Measurements from ENCODE around the gene TTC3. TPM values are rescaled to one million over a fixed set of nuclear protein-coding genes. Genes with fewer than 3 reads are reported as not detected.
"Not testable (repeated sequence)": the region's sequence is repeated elsewhere in the genome, so short reads cannot be mapped to it uniquely, and the experiment has no call there.

Gene TTC3
- total and polyA plus RNA-seq, 4 experiments from 2014 or later = 36.4 to 171 (median 136) TPM

DNA sequence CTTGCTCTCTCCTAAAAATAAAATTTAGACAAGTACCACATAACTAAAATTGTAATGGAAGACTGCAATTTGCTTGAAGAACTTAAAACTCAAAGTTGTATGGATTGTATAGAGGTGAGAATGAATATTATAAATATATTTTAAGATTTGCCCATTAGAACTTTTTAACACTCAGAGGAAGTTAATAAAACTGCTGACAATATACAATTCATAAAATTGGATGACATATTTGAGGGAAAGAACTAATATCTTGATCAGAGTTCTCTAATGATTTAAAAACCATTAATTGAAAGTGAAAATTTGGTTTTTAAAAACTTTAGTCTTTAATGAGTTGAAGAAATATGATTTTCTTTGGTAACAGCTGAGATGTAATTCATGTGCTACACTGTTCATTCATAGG lies 20.9 kb downstream of the TTC3 start:
- intact Hi-C loops (cut with micrococcal nuclease) = no loop called here
- no peak overlapping the region for H3K4me3 ChIP-seq (ENCODE audit: low read length in 2 of 2)
- H3K4me3 Mint-ChIP-seq = no peak overlapping the region
- no peaks in the 10 kb centered on the region for H3K9me3 Mint-ChIP-seq
- no peak overlapping the region for H3K27ac ChIP-seq (ENCODE audit: low read depth, low read length)
- ChIA-PET CTCF (ENCODE audit: partially characterized antibody) (no interaction called here), POLR2A (ENCODE audit: partially characterized antibody) (no interaction called here)
- DNase-seq = no peak
- H3K27me3 ChIP-seq (ENCODE audit: insufficient read depth, low read length) = no peaks in the 10 kb centered on the region
- no peaks in the 10 kb centered on the region for H3K9me3 ChIP-seq (ENCODE audit: control insufficient read depth in 1 of 2, low read length in 2 of 2)
- no peak overlapping the region for H3K27ac Mint-ChIP-seq
- peaks cover 0 to under 1% (median 0%) of the 10 kb centered on the region in 4 donors for H3K4me1 Mint-ChIP-seq
- H3K4me1 ChIP-seq (ENCODE audit: insufficient read depth, low read length) = no peaks in the 10 kb centered on the region
- peaks cover 36% of the 10 kb centered on the region for H3K36me3 ChIP-seq (ENCODE audit: insufficient read depth, low read length)
- H3K27me3 Mint-ChIP-seq = no peaks in the 10 kb centered on the region
- peaks cover 42 to 57% of the 10 kb centered on the region in 2 donors for H3K36me3 Mint-ChIP-seq

DNA sequence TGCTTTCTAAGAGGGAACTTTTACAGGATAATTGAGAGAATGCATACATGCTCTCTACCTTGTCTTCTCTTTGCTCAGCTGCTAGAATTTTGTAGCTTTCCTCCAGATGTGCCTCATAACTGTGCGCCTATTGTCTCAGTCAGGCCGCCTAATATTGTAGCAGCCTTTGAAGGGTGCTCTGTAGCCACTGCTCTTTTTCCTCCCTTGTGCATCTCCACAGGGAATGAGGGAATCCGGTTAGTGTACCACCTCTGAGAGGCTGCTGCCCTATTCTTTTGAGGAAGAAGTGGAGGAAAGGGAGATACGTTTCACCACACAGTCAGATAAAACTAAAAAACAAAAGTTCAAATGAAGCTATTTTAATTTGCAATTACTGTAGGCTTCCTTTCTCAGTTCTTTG lies 22.8 kb downstream of the TTC3 start:
- no peak overlapping the region for H3K27ac ChIP-seq (ENCODE audit: low read depth, low read length)
- Mint-ChIP-seq H3K4me1 (no peaks in the 10 kb centered on the region), H3K9me3 (no peaks in the 10 kb centered on the region), H3K27me3 (no peaks in the 10 kb centered on the region), H3K36me3 (peaks cover 47 to 59% of the 10 kb centered on the region in 2 donors), H3K4me3 (no peak overlapping the region), H3K27ac (no peak overlapping the region)
- intact Hi-C loops (cut with micrococcal nuclease) = no loop called here
- POLR2A ChIA-PET (ENCODE audit: partially characterized antibody) = no interaction called here
- no peak for DNase-seq
- H3K27me3 ChIP-seq (ENCODE audit: insufficient read depth, low read length) = no peaks in the 10 kb centered on the region
- no peaks in the 10 kb centered on the region for H3K9me3 ChIP-seq (ENCODE audit: control insufficient read depth in 1 of 2, low read length in 2 of 2)
- H3K4me3 ChIP-seq (ENCODE audit: low read length in 2 of 2) = no peak overlapping the region
- H3K4me1 ChIP-seq (ENCODE audit: insufficient read depth, low read length) = no peaks in the 10 kb centered on the region
- H3K36me3 ChIP-seq (ENCODE audit: insufficient read depth, low read length) = peaks cover 32% of the 10 kb centered on the region
- CTCF ChIA-PET (ENCODE audit: partially characterized antibody) = no interaction called here

DNA sequence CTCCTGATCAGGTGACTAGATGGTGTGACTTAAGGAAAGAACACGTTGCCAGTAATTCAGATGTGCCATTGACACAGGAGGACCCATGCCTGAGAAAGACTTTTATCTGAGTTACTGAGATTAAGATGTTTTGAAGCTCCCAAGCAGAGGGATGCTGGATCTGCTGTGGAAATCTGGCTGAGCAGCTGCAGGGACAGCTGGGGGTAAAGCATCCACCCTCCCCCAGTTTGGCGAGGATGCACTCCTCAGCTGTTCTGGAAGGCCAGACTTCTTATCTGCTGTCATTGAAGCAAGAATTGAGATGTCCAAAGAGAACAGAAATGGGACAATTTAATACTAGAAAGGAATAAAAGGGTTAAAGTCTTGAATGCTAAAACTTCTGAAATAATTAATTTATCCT lies 25.7 kb downstream of the TTC3 start:
- H3K9me3 Mint-ChIP-seq = no peaks in the 10 kb centered on the region
- ChIA-PET CTCF (ENCODE audit: partially characterized antibody) (no interaction called here), POLR2A (ENCODE audit: partially characterized antibody) (interaction anchor here (0.6 kb wide), 1 partner anchor 27 kb away, joined by 3 read pairs; no protein-coding TSS in a partner anchor)
- no peak for DNase-seq
- Histone ChIP-seq H3K27me3 (ENCODE audit: insufficient read depth, low read length) (no peaks in the 10 kb centered on the region), H3K9me3 (ENCODE audit: control insufficient read depth in 1 of 2, low read length in 2 of 2) (no peaks in the 10 kb centered on the region), H3K4me3 (ENCODE audit: low read length in 2 of 2) (no peak overlapping the region), H3K36me3 (ENCODE audit: insufficient read depth, low read length) (peaks cover 28% of the 10 kb centered on the region), H3K27ac (ENCODE audit: low read depth, low read length) (no peak overlapping the region), H3K4me1 (ENCODE audit: insufficient read depth, low read length) (no peaks in the 10 kb centered on the region)
- H3K27me3 Mint-ChIP-seq = no peaks in the 10 kb centered on the region
- no peak overlapping the region for H3K27ac Mint-ChIP-seq
- H3K36me3 Mint-ChIP-seq = peaks cover 46 to 51% of the 10 kb centered on the region in 2 donors
- no peak overlapping the region for H3K4me3 Mint-ChIP-seq
- H3K4me1 Mint-ChIP-seq = peaks cover 0 to 2% (median 0%) of the 10 kb centered on the region in 4 donors
- intact Hi-C loops (cut with micrococcal nuclease) = no loop called here

DNA sequence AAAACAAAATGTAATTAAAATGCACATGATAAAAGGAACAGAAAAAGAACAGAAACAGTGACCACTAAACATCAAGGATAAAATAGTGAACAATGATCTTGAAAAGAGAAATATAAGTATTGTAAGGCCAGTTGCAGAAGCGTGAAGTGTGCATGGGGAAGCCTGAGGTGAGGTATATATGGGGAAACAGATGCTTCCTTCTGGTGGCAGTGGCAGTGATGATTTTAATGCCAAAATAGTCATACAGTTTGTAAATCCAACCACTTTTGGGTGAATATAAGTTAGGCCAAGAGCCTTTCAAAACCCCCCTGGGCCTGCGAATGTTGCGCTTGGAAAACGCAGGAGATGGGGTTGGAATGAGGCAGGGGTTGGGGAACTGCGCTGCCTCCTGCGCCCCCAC lies 27.3 kb downstream of the TTC3 start:
- no peaks in the 10 kb centered on the region for H3K9me3 ChIP-seq (ENCODE audit: control insufficient read depth in 1 of 2, low read length in 2 of 2)
- H3K4me1 Mint-ChIP-seq = peaks cover 0 to 5% (median 0%) of the 10 kb centered on the region in 4 donors
- no peaks in the 10 kb centered on the region for H3K27me3 ChIP-seq (ENCODE audit: insufficient read depth, low read length)
- H3K4me3 Mint-ChIP-seq = no peak overlapping the region
- H3K27me3 Mint-ChIP-seq = no peaks in the 10 kb centered on the region
- no peaks in the 10 kb centered on the region for H3K4me1 ChIP-seq (ENCODE audit: insufficient read depth, low read length)
- no peak overlapping the region for H3K27ac ChIP-seq (ENCODE audit: low read depth, low read length)
- H3K36me3 ChIP-seq (ENCODE audit: insufficient read depth, low read length) = peaks cover 26% of the 10 kb centered on the region
- intact Hi-C loops (cut with micrococcal nuclease) = no loop called here
- H3K27ac Mint-ChIP-seq = peak overlapping the region in 1 of 7 donors; percentile 62
- peaks cover 44 to 46% of the 10 kb centered on the region in 2 donors for H3K36me3 Mint-ChIP-seq
- POLR2A ChIA-PET (ENCODE audit: partially characterized antibody) = no interaction called here
- no peak for DNase-seq
- no peaks in the 10 kb centered on the region for H3K9me3 Mint-ChIP-seq
- CTCF ChIA-PET (ENCODE audit: partially characterized antibody) = no interaction called here
- H3K4me3 ChIP-seq (ENCODE audit: low read length in 2 of 2) = no peak overlapping the region

- Mint-ChIP-seq H3K36me3 (peaks cover 36 to 38% of the 10 kb centered on the region in 2 donors), H3K27me3 (no peaks in the 10 kb centered on the region), H3K4me1 (peaks cover 0 to 7% (median 0%) of the 10 kb centered on the region in 4 donors), H3K4me3 (no peak overlapping the region), H3K27ac (peak overlapping the region in 1 of 7 donors; percentile 27), H3K9me3 (no peaks in the 10 kb centered on the region)
- Histone ChIP-seq H3K27ac (ENCODE audit: low read depth, low read length) (no peak overlapping the region), H3K36me3 (ENCODE audit: insufficient read depth, low read length) (peaks cover 18% of the 10 kb centered on the region), H3K4me3 (ENCODE audit: low read length in 2 of 2) (no peak overlapping the region), H3K27me3 (ENCODE audit: insufficient read depth, low read length) (no peaks in the 10 kb centered on the region), H3K9me3 (ENCODE audit: control insufficient read depth in 1 of 2, low read length in 2 of 2) (no peaks in the 10 kb centered on the region), H3K4me1 (ENCODE audit: insufficient read depth, low read length) (no peaks in the 10 kb centered on the region)
- intact Hi-C loops (cut with micrococcal nuclease) = no loop called here
- DNase-seq = no peak
- ChIA-PET CTCF (ENCODE audit: partially characterized antibody) (no interaction called here), POLR2A (ENCODE audit: partially characterized antibody) (no interaction called here)
These were observed 28.3 kb downstream of the TTC3 start for GRCh38 chr21:37101384-37101783.

GRCh38 chr21:37102746-37103145 lies 29.7 kb downstream of the TTC3 start:
- intact Hi-C loops (cut with micrococcal nuclease); DNase-seq; H3K4me3 ChIP-seq (ENCODE audit: low read length in 2 of 2); H3K9me3 ChIP-seq (ENCODE audit: control insufficient read depth in 1 of 2, low read length in 2 of 2); H3K4me3 Mint-ChIP-seq; H3K27me3 Mint-ChIP-seq; H3K9me3 Mint-ChIP-seq; H3K27ac Mint-ChIP-seq; H3K4me1 ChIP-seq (ENCODE audit: insufficient read depth, low read length); H3K27me3 ChIP-seq (ENCODE audit: insufficient read depth, low read length); POLR2A ChIA-PET (ENCODE audit: partially characterized antibody); CTCF ChIA-PET (ENCODE audit: partially characterized antibody); H3K27ac ChIP-seq (ENCODE audit: low read depth, low read length): not testable (repeated sequence)
- H3K4me1 Mint-ChIP-seq = peaks cover 0 to 10% (median 0%) of the 10 kb centered on the region in 4 donors
- peaks cover 34 to 43% of the 10 kb centered on the region in 2 donors for H3K36me3 Mint-ChIP-seq
- H3K36me3 ChIP-seq (ENCODE audit: insufficient read depth, low read length) = peaks cover 11% of the 10 kb centered on the region

DNA sequence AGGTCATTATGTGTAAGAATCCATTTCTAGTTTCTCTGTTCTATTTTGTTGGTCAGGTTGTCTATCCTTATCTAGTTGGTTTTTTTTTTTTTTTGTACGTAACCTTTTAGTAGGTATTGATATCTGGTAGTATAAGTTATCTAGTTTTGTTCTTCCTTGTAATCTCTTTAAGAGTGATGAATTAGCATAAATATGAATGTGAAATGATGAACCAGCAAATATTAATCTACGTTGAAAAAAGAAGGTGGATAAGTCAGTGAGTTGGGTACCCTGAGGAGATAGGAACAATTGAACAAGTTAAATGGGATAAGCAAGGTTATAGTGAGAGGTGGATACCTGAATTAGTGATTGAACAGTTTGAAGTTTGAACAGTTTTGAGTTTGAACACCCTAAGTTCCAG lies 33.9 kb downstream of the TTC3 start:
- Mint-ChIP-seq H3K4me3 (no peak overlapping the region), H3K4me1 (peaks cover 0 to 10% (median 0%) of the 10 kb centered on the region in 4 donors), H3K27ac (peak overlapping the region in 2 of 7 donors; percentile 8 to 36), H3K27me3 (no peaks in the 10 kb centered on the region), H3K9me3 (peaks cover 0 to 6% (median 0%) of the 10 kb centered on the region in 8 donors), H3K36me3 (peaks cover 15 to 27% of the 10 kb centered on the region in 2 donors)
- no peak for DNase-seq
- ChIA-PET CTCF (ENCODE audit: partially characterized antibody) (no interaction called here), POLR2A (ENCODE audit: partially characterized antibody) (no interaction called here)
- H3K27ac ChIP-seq (ENCODE audit: low read depth, low read length) = no peak overlapping the region
- H3K4me3 ChIP-seq (ENCODE audit: low read length in 2 of 2) = no peak overlapping the region
- H3K36me3 ChIP-seq (ENCODE audit: insufficient read depth, low read length) = no peaks in the 10 kb centered on the region
- H3K27me3 ChIP-seq (ENCODE audit: insufficient read depth, low read length) = no peaks in the 10 kb centered on the region
- no peaks in the 10 kb centered on the region for H3K9me3 ChIP-seq (ENCODE audit: control insufficient read depth in 1 of 2, low read length in 2 of 2)
- intact Hi-C loops (cut with micrococcal nuclease) = no loop called here
- no peaks in the 10 kb centered on the region for H3K4me1 ChIP-seq (ENCODE audit: insufficient read depth, low read length)

- H3K9me3 Mint-ChIP-seq; H3K4me3 Mint-ChIP-seq; H3K4me3 ChIP-seq (ENCODE audit: low read length in 2 of 2); POLR2A ChIA-PET (ENCODE audit: partially characterized antibody); H3K4me1 ChIP-seq (ENCODE audit: insufficient read depth, low read length); intact Hi-C loops (cut with micrococcal nuclease); H3K4me1 Mint-ChIP-seq; H3K27ac ChIP-seq (ENCODE audit: low read depth, low read length); H3K36me3 ChIP-seq (ENCODE audit: insufficient read depth, low read length); H3K27me3 Mint-ChIP-seq; CTCF ChIA-PET (ENCODE audit: partially characterized antibody); H3K27me3 ChIP-seq (ENCODE audit: insufficient read depth, low read length); DNase-seq; H3K27ac Mint-ChIP-seq; H3K9me3 ChIP-seq (ENCODE audit: control insufficient read depth in 1 of 2, low read length in 2 of 2): not testable (repeated sequence)
- H3K36me3 Mint-ChIP-seq = peaks cover 20 to 28% of the 10 kb centered on the region in 2 donors
These were observed 38.0 kb downstream of the TTC3 start for GRCh38 chr21:37111029-37111428.
